ENCODE measurements around the gene OR51V1. TPM values are rescaled to one million over a fixed set of nuclear protein-coding genes. Genes with fewer than 3 reads are reported as not detected.

OR51V1 gene
- polyA plus RNA-seq, 2 of the 4 experiments (the other 2 are of a cell fraction): not detected

DNA sequence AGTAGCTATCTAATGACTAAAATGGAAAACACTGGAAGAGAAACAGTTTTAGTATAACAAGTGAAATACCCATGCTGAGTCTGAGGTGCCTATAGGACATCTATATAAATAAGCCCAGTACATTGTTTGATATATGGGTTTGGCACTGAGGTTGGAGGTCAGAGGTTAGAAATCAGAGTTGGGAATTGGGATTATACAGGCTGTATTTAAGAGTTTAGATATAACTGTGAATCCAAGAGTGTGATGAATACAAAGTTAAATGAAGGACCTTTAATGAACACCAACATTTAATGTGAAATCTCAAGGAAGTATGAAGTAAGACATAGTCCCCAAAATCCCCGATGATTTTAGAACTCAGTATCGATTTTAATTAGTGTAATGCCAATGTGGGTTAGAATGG, 36.9 kb upstream of the OR51V1 start:
- H3K9me3 ChIP-seq: no peaks in the 10 kb centered on the region
- H3K27ac ChIP-seq: no peak overlapping the region
- H3K4me2 ChIP-seq: no peak overlapping the region
- DNase-seq (ENCODE audit: low read depth in 1 of 2, low spot score in 1 of 2) (no peak), ATAC-seq (no peak), FAIRE-seq (no peak)
- TF ChIP-seq CEBPB (IDR thresholded peaks at IDR 0.05) (no peak), ZFP36 (IDR thresholded peaks at IDR 0.05; ENCODE audit: borderline replicate concordance, partially characterized antibody) (no peak), POLR2AphosphoS2 (conservative IDR thresholded peaks at IDR 0.05; ENCODE audit: low read length) (no peak), CHD2 (IDR thresholded peaks at IDR 0.05; ENCODE audit: low read length, partially characterized antibody) (no peak), POLR2A (IDR thresholded peaks at IDR 0.05; ENCODE audit: low read length) (no peak)
- no peaks in the 10 kb centered on the region for H3K4me1 ChIP-seq
- H3K4me3 ChIP-seq: no peak overlapping the region
- POLR2A ChIA-PET: no interaction called here
- WGBS (ENCODE audit: missing lambda C conversion rate): 31% methylated on average over 2 of the region's 2 CpGs
- CTCF ChIA-PET: no interaction called here

DNA sequence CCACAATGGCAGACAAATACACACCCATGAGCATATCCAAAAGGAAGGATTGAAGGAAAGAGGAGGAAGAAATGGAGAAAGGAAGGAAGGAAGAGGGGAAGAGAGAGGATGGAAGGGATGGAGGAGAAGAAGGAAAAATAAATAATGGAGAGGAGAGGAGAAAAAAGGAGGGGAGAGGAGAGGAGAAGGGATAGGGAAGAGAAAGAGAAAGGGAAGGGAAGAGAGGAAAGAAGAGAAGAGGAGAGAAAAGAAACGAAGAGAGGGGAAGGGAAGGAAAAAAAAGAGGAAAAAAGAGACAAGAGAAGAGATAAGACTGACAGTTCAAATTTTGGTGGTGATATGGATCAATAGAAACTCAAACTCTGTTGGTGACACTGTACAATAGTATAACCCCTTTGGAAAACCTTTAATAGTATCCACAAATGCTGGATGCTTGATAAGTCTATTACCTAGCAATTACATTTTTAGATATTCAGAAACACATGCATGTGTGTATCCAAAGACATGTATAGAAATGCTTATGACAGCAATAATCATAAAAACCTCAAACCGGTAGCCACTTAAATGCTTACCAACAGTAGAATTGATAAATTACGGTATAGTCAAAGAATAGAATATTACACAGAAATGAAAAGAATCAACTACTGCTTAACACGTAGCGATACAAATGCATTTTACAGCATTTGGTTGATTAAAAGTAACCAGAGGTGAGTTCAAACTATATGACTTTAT, 35.0 kb upstream of the OR51V1 start:
- TF ChIP-seq GATA3 (IDR thresholded peaks at IDR 0.05; ENCODE audit: borderline replicate concordance) (no peak), MAFK (IDR thresholded peaks at IDR 0.05; ENCODE audit: partially characterized antibody) (peak; percentile 62), NFE2L2 (conservative IDR thresholded peaks at IDR 0.05; ENCODE audit: low read length) (no peak)
- CTCF ChIA-PET: no interaction called here
- Histone ChIP-seq H3K9me3 (no peaks in the 10 kb centered on the region), H3K4me2 (no peak overlapping the region), H3K4me1 (no peaks in the 10 kb centered on the region), H3K4me3 (no peak overlapping the region), H3K27ac (no peak overlapping the region)
- DNase-seq (ENCODE audit: low read depth in 1 of 2, low spot score in 1 of 2): no peak
- POLR2A ChIA-PET: no interaction called here
- no peak for FAIRE-seq
- WGBS (ENCODE audit: missing lambda C conversion rate): 50% methylated on average over 5 of the region's 5 CpGs
- ATAC-seq: no peak

DNA sequence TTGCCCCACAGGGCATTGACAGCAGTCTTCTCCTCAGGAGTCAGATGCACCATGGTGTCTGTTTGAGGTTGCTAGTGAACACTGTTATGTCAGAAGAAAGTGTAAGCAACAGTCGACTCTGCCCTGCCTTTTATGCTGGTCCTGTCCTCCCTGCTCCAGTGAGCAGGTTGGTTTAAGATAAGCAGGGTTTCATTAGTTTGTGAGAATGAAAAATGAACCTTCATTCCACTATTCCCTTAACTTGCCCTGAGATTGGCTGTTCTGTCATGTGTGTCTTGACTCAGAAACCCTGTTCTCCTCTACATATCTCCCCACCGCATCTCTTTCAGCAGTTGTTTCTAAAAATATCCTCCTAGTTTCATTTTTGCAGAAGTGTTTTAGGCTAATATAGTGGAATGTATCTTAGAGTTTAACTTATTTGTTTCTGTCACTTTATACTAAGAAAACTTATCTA, 33.9 kb upstream of the OR51V1 start, which contains the start of gene HBD:
HBD (minus strand) TSS at position 103 of the 454 bp plus-strand sequence; CDS start at position 53, 50 bp downstream.
- ChIA-PET POLR2A (no interaction called here), CTCF (no interaction called here)
- no peak for TF ChIP-seq ZSCAN20 (CRISPR knock-in tag; IDR thresholded peaks at IDR 0.05)
- TF ChIP-seq ZNF302 (CRISPR knock-in tag; IDR thresholded peaks at IDR 0.05): no peak
- no peak for TF ChIP-seq BHLHE40 (IDR thresholded peaks at IDR 0.05; ENCODE audit: low read depth, low read length)
- no peak for TF ChIP-seq HDAC2 (IDR thresholded peaks at IDR 0.05)
- TF ChIP-seq RAD21 (conservative IDR thresholded peaks at IDR 0.05 in 1 of 2, IDR thresholded peaks at IDR 0.05 in 1 of 2): no peak
- no peak for TF ChIP-seq JUNB (IDR thresholded peaks at IDR 0.05)
- no peak for TF ChIP-seq HOXB13 (CRISPR knock-in tag; IDR thresholded peaks at IDR 0.05; ENCODE audit: low read depth)
- no peak for TF ChIP-seq ZFP36 (IDR thresholded peaks at IDR 0.05; ENCODE audit: borderline replicate concordance, partially characterized antibody)
- no peak for TF ChIP-seq JUN (IDR thresholded peaks at IDR 0.05)
- TF ChIP-seq, protein P1, sequence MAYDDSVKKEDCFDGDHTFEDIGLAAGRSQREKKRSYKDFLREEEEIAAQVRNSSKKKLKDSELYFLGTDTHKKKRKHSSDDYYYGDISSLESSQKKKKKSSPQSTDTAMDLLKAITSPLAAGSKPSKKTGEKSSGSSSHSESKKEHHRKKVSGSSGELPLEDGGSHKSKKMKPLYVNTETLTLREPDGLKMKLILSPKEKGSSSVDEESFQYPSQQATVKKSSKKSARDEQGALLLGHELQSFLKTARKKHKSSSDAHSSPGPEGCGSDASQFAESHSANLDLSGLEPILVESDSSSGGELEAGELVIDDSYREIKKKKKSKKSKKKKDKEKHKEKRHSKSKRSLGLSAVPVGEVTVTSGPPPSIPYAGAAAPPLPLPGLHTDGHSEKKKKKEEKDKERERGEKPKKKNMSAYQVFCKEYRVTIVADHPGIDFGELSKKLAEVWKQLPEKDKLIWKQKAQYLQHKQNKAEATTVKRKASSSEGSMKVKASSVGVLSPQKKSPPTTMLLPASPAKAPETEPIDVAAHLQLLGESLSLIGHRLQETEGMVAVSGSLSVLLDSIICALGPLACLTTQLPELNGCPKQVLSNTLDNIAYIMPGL (CRISPR knock-in tag; IDR thresholded peaks at IDR 0.05; ENCODE audit: borderline replicate concordance): no peak
- no peak for TF ChIP-seq MAFK (IDR thresholded peaks at IDR 0.05; ENCODE audit: partially characterized antibody)
- TF ChIP-seq GATA3 (IDR thresholded peaks at IDR 0.05; ENCODE audit: borderline replicate concordance): no peak
- no peak for TF ChIP-seq EHMT2 (IDR thresholded peaks at IDR 0.05; ENCODE audit: low read depth)
- no peak for TF ChIP-seq CBX8 (IDR thresholded peaks at IDR 0.05)
- no peak for TF ChIP-seq RCOR1 (IDR thresholded peaks at IDR 0.05; ENCODE audit: low read depth, low read length)
- TF ChIP-seq, protein P2, sequence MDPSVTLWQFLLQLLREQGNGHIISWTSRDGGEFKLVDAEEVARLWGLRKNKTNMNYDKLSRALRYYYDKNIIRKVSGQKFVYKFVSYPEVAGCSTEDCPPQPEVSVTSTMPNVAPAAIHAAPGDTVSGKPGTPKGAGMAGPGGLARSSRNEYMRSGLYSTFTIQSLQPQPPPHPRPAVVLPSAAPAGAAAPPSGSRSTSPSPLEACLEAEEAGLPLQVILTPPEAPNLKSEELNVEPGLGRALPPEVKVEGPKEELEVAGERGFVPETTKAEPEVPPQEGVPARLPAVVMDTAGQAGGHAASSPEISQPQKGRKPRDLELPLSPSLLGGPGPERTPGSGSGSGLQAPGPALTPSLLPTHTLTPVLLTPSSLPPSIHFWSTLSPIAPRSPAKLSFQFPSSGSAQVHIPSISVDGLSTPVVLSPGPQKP (IDR thresholded peaks at IDR 0.05; ENCODE audit: low read depth, low read length): no peak
- no peaks in the 10 kb centered on the region for H3K4me1 ChIP-seq
- H3K4me2 ChIP-seq: no peak within 1 kb of the TSS
- 17% methylated on average over 2 of the region's 2 CpGs for WGBS (ENCODE audit: missing lambda C conversion rate)
- no peak for DNase-seq (ENCODE audit: low read depth in 1 of 2, low spot score in 1 of 2)
- no peaks in the 10 kb centered on the region for H3K9me3 ChIP-seq
- no peak within 1 kb of the TSS for H3K4me3 ChIP-seq
- no peak for ATAC-seq
- no peak within 1 kb of the TSS for H3K27ac ChIP-seq
- FAIRE-seq: no peak
